Small intestine (tissue), 7 donors: Measurements from ENCODE around the gene SMG5. TPM values are rescaled to one million over a fixed set of nuclear protein-coding genes. Genes with fewer than 3 reads are reported as not detected.

Experiments used
- DNase-seq, 2 donors: peaks; one replicate each; pipeline versions ENCODE4 v3.0.0 to v3.0.0-alpha.2; 2013
- FAIRE-seq: peaks from 2 replicates; lab custom pipeline; 2012; peaks lifted over from hg19 to GRCh38; lab: Jason Lieb, UNC
- H3K27ac ChIP-seq, 3 donors: one replicate each; pipeline ENCODE4 v1.5.1; 2013; ENCODE audit warnings: low read length in 2 of 3, mild to moderate bottlenecking in 2 of 3, control low read depth in 1 of 3, inconsistent platforms in 1 of 3, low read depth in 1 of 3, moderate library complexity in 1 of 3
- H3K27me3 ChIP-seq, 3 donors: one replicate each; pipeline ENCODE4 v1.6.1; 2013; ENCODE audit warnings: low read length in 3 of 3, inconsistent platforms in 1 of 3; ENCODE audit not compliant: control insufficient read depth in 3 of 3, insufficient read depth in 3 of 3
- H3K36me3 ChIP-seq, 3 donors: one replicate each; pipeline ENCODE4 v1.6.1; 2013; ENCODE audit warnings: low read length in 3 of 3, inconsistent platforms in 1 of 3, low read depth in 1 of 3, mild to moderate bottlenecking in 1 of 3, moderate library complexity in 1 of 3; ENCODE audit not compliant: control insufficient read depth in 3 of 3, insufficient read depth in 2 of 3
- H3K4me1 ChIP-seq, 3 donors: one replicate each; pipeline ENCODE4 v1.6.1; 2013; ENCODE audit warnings: low read length in 2 of 3, inconsistent platforms in 1 of 3, low read depth in 1 of 3, mild to moderate bottlenecking in 1 of 3, moderate library complexity in 1 of 3; ENCODE audit not compliant: control insufficient read depth in 3 of 3, insufficient read depth in 2 of 3
- H3K4me3 ChIP-seq, 3 donors: one replicate each; pipeline ENCODE4 v1.5.1; 2013; ENCODE audit warnings: low read length in 3 of 3, control low read depth in 1 of 3, inconsistent platforms in 1 of 3, low read depth in 1 of 3, mild to moderate bottlenecking in 1 of 3, moderate library complexity in 1 of 3
- H3K9me3 ChIP-seq, 2 donors: one replicate each; pipeline ENCODE4 v1.6.1; 2013; ENCODE audit warnings: low read depth in 1 of 2, low read length in 1 of 2; ENCODE audit not compliant: control insufficient read depth in 2 of 2, insufficient read depth in 1 of 2
- WGBS, 3 donors: extraction: QIAGEN DNeasy Blood & Tissue Kit; methylation state at CpG; one replicate each; pipeline ENCODE4 v1.1.7; 2013; 5-methylcytosine and 5-hydroxymethylcytosine counted together
- polyA plus RNA-seq, 4 donors: library from polyadenylated mRNA; stranded (reverse) in 3 of 4; unstranded in 1 of 4; fragments of 200-250 nt in 3 of 4; fragments of 120-200 nt in 1 of 4; gene quantifications; one replicate each; pipeline versions ENCODE4 v1.2.1 to v1.2.3, GENCODE V29; 2013
- donor health status: healthy with polysubstance abuse.
- donor health status: control.
- donor health status: control.
- donor health status: Bipolar disorder and iron deficiency.
- donor health status: healthy.

Gene SMG5
- polyA plus RNA-seq, 4 donors, result 30.0 to 57.0 (median 43.3) TPM

GRCh38 chr1:156258859-156259258 is 23.8 kb downstream of the SMG5 start:
- FAIRE-seq (no peak), DNase-seq (no peak)
- Histone ChIP-seq H3K36me3 (peaks cover 34 to 92% (median 40%) of the 10 kb centered on the region in 3 donors), H3K4me1 (no peaks in the 10 kb centered on the region), H3K27ac (no peak overlapping the region), H3K9me3 (no peaks in the 10 kb centered on the region), H3K4me3 (no peak overlapping the region), H3K27me3 (no peaks in the 10 kb centered on the region)
- 92 to 97% (median 97%) methylated on average over 8 of the region's 8 CpGs for WGBS, 3 donors

- no peaks in the 10 kb centered on the region for H3K9me3 ChIP-seq
- no peak for FAIRE-seq
- no peak for DNase-seq
- peaks cover 32 to 95% (median 41%) of the 10 kb centered on the region in 3 donors for H3K36me3 ChIP-seq
- H3K27me3 ChIP-seq, result no peaks in the 10 kb centered on the region
- no peaks in the 10 kb centered on the region for H3K4me1 ChIP-seq
- no peak overlapping the region for H3K27ac ChIP-seq
- H3K4me3 ChIP-seq, result no peak overlapping the region
- 81 to 95% (median 91%) methylated on average over 2 of the region's 2 CpGs for WGBS, 3 donors
These were observed 24.9 kb downstream of the SMG5 start for GRCh38 chr1:156257711-156258110.

GRCh38 chr1:156253634-156254033 is 29.0 kb downstream of the SMG5 start:
- WGBS, 3 donors, result 86 to 94% (median 90%) methylated on average over 3 of the region's 3 CpGs
- no peaks in the 10 kb centered on the region for H3K4me1 ChIP-seq
- no peak for FAIRE-seq
- no peaks in the 10 kb centered on the region for H3K9me3 ChIP-seq
- H3K27me3 ChIP-seq, result no peaks in the 10 kb centered on the region
- H3K36me3 ChIP-seq, result peaks cover 36 to 95% (median 36%) of the 10 kb centered on the region in 3 donors
- no peak overlapping the region for H3K27ac ChIP-seq
- no peak overlapping the region for H3K4me3 ChIP-seq
- DNase-seq, result no peak

GRCh38 chr1:156251527-156251926 is 31.1 kb downstream of the SMG5 start:
- H3K4me3 ChIP-seq, result no peak overlapping the region
- DNase-seq, result no peak
- H3K36me3 ChIP-seq, result peaks cover 27 to 85% (median 29%) of the 10 kb centered on the region in 3 donors
- peaks cover 0 to under 1% (median 0%) of the 10 kb centered on the region in 3 donors for H3K27me3 ChIP-seq
- WGBS, 3 donors, result 39 to 63% (median 43%) methylated on average over 2 to 3 of the region's 3 CpGs
- H3K9me3 ChIP-seq, result no peaks in the 10 kb centered on the region
- H3K27ac ChIP-seq, result no peak overlapping the region
- H3K4me1 ChIP-seq, result no peaks in the 10 kb centered on the region
- FAIRE-seq, result no peak

GRCh38 chr1:156249593-156249992 is 33.0 kb downstream of the SMG5 start:
- Histone ChIP-seq H3K36me3 (peaks cover 24 to 67% (median 27%) of the 10 kb centered on the region in 3 donors), H3K4me1 (peaks cover 0 to 7% (median 0%) of the 10 kb centered on the region in 3 donors), H3K9me3 (no peaks in the 10 kb centered on the region), H3K27ac (no peak overlapping the region), H3K4me3 (no peak overlapping the region), H3K27me3 (peaks cover 0 to 18% (median 6%) of the 10 kb centered on the region in 3 donors)
- DNase-seq (no peak), FAIRE-seq (no peak)
- 86 to 94% (median 90%) methylated on average over 4 to 5 of the region's 5 CpGs for WGBS, 3 donors

- 0 to 77% (median 70%) methylated on average over 1 to 4 of the region's 4 CpGs for WGBS, 3 donors
- Histone ChIP-seq H3K9me3 (no peaks in the 10 kb centered on the region), H3K27me3 (peaks cover 0 to 18% (median 6%) of the 10 kb centered on the region in 3 donors), H3K4me1 (peaks cover 0 to 7% (median 0%) of the 10 kb centered on the region in 3 donors), H3K36me3 (peaks cover 24 to 64% (median 25%) of the 10 kb centered on the region in 3 donors), H3K27ac (no peak overlapping the region), H3K4me3 (no peak overlapping the region)
- FAIRE-seq, result no peak
- no peak for DNase-seq
These were observed 34.3 kb downstream of the SMG5 start for GRCh38 chr1:156248323-156248683.

GRCh38 chr1:156247460-156248322 is 34.9 kb downstream of the SMG5 start, which contains the start of gene PAQR6:
PAQR6 (minus strand) TSS chr1:156248056; CDS start chr1:156246731, 1,325 bp downstream.
- 24 to 49% (median 31%) methylated on average over 16 of the region's 16 CpGs for WGBS, 3 donors
- H3K9me3 ChIP-seq, result no peaks in the 10 kb centered on the region
- peaks cover 0 to 18% (median 6%) of the 10 kb centered on the region in 3 donors for H3K27me3 ChIP-seq
- peak within 1 kb of the TSS in 1 of 3 donors; percentile 28 for H3K27ac ChIP-seq
- DNase-seq (peak; percentile 28 to 34), FAIRE-seq (no peak)
- peaks cover 0 to 7% (median 0%) of the 10 kb centered on the region in 3 donors for H3K4me1 ChIP-seq
- H3K4me3 ChIP-seq, result no peak within 1 kb of the TSS
- H3K36me3 ChIP-seq, result peaks cover 21 to 63% (median 24%) of the 10 kb centered on the region in 3 donors

GRCh38 chr1:156246781-156247459 is 35.7 kb downstream of the SMG5 start:
- peak in 1 of 2 donors; percentile 25 for DNase-seq
- FAIRE-seq, result no peak
- H3K27ac ChIP-seq, result no peak overlapping the region
- WGBS, 3 donors, result 21 to 53% (median 37%) methylated on average over 14 to 16 of the region's 16 CpGs
- peaks cover 15 to 64% (median 17%) of the 10 kb centered on the region in 3 donors for H3K36me3 ChIP-seq
- peaks cover 0 to 18% (median 6%) of the 10 kb centered on the region in 3 donors for H3K27me3 ChIP-seq
- no peak overlapping the region for H3K4me3 ChIP-seq
- no peaks in the 10 kb centered on the region for H3K9me3 ChIP-seq
- peaks cover 0 to 7% (median 0%) of the 10 kb centered on the region in 3 donors for H3K4me1 ChIP-seq
